NAMALWA (cell line): Measurements from ENCODE around the gene ARHGAP26.

Source experiments
- DNase-seq: peaks from one replicate; pipeline ENCODE4 v3.0.0-alpha.2; 2015; ENCODE audit warnings: low spot score

ARHGAP26 gene

GRCh38 chr5:143275512-143276363 is 505.6 kb downstream of the ARHGAP26 start:
- no peak for DNase-seq

- DNase-seq, result no peak
Observed at GRCh38 chr5:143277536-143277935, 507.4 kb downstream of the ARHGAP26 start.
